Ovary (tissue), 9 donors: ENCODE measurements around the gene CHMP2B. TPM values are rescaled to one million over a fixed set of nuclear protein-coding genes. Genes with fewer than 3 reads are reported as not detected.

Experiments
- DNase-seq, 5 donors: peaks; one replicate each; pipeline ENCODE4 v3.0.0-alpha.2; 2019 to 2020
- H3K27ac ChIP-seq, 2 donors: fragments of 200-600 bp; one replicate each; pipeline versions ENCODE4 v1.5.1 to v1.8.0; 2019 to 2022
- H3K27me3 ChIP-seq: fragments of 200-600 bp; one replicate; pipeline ENCODE4 v1.8.0; 2022
- H3K36me3 ChIP-seq: fragments of 200-600 bp; sonication (generic); one replicate; pipeline ENCODE4 v1.5.1; 2019
- H3K4me1 ChIP-seq: one replicate; pipeline ENCODE4 v1.8.1; 2013; ENCODE audit warnings: mild to moderate bottlenecking, moderate library complexity; ENCODE audit not compliant: insufficient read depth
- H3K4me3 ChIP-seq: fragments of 200-600 bp; sonication (generic); one replicate; pipeline ENCODE4 v1.5.1; 2017
- H3K9me3 ChIP-seq, 2 donors: fragments of 200-600 bp in 1 of 2; sonication (generic) in 1 of 2; one replicate each; pipeline versions ENCODE4 v1.5.1 to v1.8.1; 2013 to 2019; ENCODE audit warnings: mild to moderate bottlenecking in 1 of 2, moderate library complexity in 1 of 2
- EP300 ChIP-seq: sonication (generic); formaldehyde crosslinking; IDR thresholded peaks from one replicate; pipeline ENCODE4 v1.6.1; 2017; ENCODE audit warnings: antibody characterized with exemption
- POLR2A ChIP-seq: fragments of 450-650 bp; IDR thresholded peaks from one replicate; pipeline ENCODE4 v1.6.1; 2017; ENCODE audit warnings: antibody characterized with exemption, mild to moderate bottlenecking, moderate library complexity
- WGBS, 3 donors: extraction: QIAGEN DNeasy Blood & Tissue Kit in 1 of 3; methylation state at CpG; one replicate each; pipeline versions ENCODE4 v1.1.5 to v1.1.7; 2013 to 2017; 5-methylcytosine and 5-hydroxymethylcytosine counted together
- intact Hi-C, 4 donors: fragments of 100-400 bp; cut with DNase I; formaldehyde crosslinking; loops; one replicate each; pipeline versions ENCODE4 v1.11.0 to v1.15.1; 2022 to 2023
- polyA plus RNA-seq, 2 donors: library from polyadenylated mRNA; stranded (reverse); fragments of 200-250 nt in 1 of 2; fragments of 350-450 nt in 1 of 2; fragmentation: Illumina TruSeq in 1 of 2; extraction: RNeasy Lipid Tissue Mini Kit (QIAGEN cat#74804) in 1 of 2; gene quantifications; one replicate each; pipeline ENCODE4 v1.2.3, GENCODE V29; 2013 to 2014
- total RNA-seq, 7 donors: library from RNA; depleted of rRNA in 2 of 7; stranded (reverse); fragments of >200 nt in 2 of 7; fragmentation: NEBNext Ultra II Directional in 3 of 7; extraction: Animal tissue kit (Norgen Biotek cat#: 25700) in 3 of 7; gene quantifications; one replicate each; pipeline versions ENCODE4 v1.1.0 to v1.2.4, GENCODE V29; 2016 to 2023
- TF ChIP-seq, protein P1 (sequence below), 3 donors: fragments of 450-650 bp in 2 of 3; fragments of 200-600 bp in 1 of 3; IDR thresholded peaks; one replicate each; pipeline versions ENCODE4 v1.5.1 to v1.8.0; 2016 to 2022; ENCODE audit warnings: antibody characterized with exemption in 3 of 3, mild to moderate bottlenecking in 1 of 3
- donor health status: DM: no; HTN: no; CAD: no; lungs with moderate emphysema.
- donor health status: DM: no; HTN: no; CAD: no.
- donor health status: Bipolar disorder and iron deficiency.
- donor health status: DM: yes; HTN: yes; CAD: no.
- donor health status: DM: no; HTN: no; CAD: no.
- donor health status: DM: yes; HTN: yes; CAD: no.

The CHMP2B gene
- total and polyA plus RNA-seq, 9 donors: 26.2 to 45.3 (median 37.4) TPM

DNA sequence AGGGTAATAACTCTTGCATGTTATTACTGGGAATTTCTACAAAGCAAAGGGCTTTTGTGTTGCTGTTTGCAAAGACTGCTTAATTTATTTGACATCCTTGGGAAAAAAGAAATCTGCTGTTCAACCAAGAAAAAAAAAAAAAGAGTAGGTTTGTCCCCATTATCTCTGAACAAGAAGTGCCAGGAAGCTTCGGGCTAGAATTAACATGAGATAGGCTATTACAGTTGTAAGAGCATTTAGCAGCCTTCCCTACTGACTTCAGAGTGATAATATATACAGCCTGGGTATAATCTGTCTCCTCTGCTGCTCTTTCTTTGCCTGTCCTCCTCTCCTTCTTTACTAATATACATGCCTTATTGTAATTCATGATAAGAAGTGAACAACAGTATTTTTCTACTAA is 23.3 kb upstream of the CHMP2B start:
- intact Hi-C loops: no loop called here
- no peak for DNase-seq
- WGBS, 3 donors: 7 to 13% (median 10%) methylated on average over 1 of the region's 1 CpG
- no peak overlapping the region for H3K4me3 ChIP-seq
- H3K27me3 ChIP-seq: no peaks in the 10 kb centered on the region
- TF ChIP-seq EP300: no peak
- TF ChIP-seq, protein P1, sequence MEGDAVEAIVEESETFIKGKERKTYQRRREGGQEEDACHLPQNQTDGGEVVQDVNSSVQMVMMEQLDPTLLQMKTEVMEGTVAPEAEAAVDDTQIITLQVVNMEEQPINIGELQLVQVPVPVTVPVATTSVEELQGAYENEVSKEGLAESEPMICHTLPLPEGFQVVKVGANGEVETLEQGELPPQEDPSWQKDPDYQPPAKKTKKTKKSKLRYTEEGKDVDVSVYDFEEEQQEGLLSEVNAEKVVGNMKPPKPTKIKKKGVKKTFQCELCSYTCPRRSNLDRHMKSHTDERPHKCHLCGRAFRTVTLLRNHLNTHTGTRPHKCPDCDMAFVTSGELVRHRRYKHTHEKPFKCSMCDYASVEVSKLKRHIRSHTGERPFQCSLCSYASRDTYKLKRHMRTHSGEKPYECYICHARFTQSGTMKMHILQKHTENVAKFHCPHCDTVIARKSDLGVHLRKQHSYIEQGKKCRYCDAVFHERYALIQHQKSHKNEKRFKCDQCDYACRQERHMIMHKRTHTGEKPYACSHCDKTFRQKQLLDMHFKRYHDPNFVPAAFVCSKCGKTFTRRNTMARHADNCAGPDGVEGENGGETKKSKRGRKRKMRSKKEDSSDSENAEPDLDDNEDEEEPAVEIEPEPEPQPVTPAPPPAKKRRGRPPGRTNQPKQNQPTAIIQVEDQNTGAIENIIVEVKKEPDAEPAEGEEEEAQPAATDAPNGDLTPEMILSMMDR (IDR thresholded peaks at IDR 0.05): no peak
- no peak for TF ChIP-seq POLR2A
- H3K36me3 ChIP-seq: no peaks in the 10 kb centered on the region
- H3K27ac ChIP-seq: no peak overlapping the region
- H3K4me1 ChIP-seq: no peaks in the 10 kb centered on the region
- no peaks in the 10 kb centered on the region for H3K9me3 ChIP-seq

DNA sequence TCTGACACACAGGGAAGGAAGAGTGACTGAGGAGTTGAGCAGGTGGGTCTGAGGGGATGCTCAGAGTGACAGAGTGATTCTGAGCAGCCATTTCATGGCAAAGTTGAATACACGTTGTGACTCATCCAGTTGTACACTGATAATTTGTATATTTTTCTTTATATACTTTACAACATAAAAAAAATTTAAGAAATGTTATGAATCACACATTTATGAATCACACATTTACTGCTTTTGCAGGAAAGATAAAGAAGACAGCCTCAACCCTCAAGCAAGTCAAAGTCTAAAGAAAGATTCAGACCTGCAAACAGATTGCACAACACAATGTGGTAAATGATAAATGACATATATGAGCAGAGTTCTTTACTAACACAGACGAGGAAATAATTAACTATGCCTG is 21.0 kb upstream of the CHMP2B start:
- no peaks in the 10 kb centered on the region for H3K36me3 ChIP-seq
- H3K27me3 ChIP-seq: no peaks in the 10 kb centered on the region
- no peaks in the 10 kb centered on the region for H3K4me1 ChIP-seq
- intact Hi-C loops: no loop called here
- no peak overlapping the region for H3K27ac ChIP-seq
- 29 to 54% (median 40%) methylated on average over 2 of the region's 2 CpGs for WGBS, 3 donors
- H3K9me3 ChIP-seq: no peaks in the 10 kb centered on the region
- TF ChIP-seq EP300 (no peak), POLR2A (no peak)
- TF ChIP-seq, protein P1 (IDR thresholded peaks at IDR 0.05): no peak
- DNase-seq: no peak
- no peak overlapping the region for H3K4me3 ChIP-seq

DNA sequence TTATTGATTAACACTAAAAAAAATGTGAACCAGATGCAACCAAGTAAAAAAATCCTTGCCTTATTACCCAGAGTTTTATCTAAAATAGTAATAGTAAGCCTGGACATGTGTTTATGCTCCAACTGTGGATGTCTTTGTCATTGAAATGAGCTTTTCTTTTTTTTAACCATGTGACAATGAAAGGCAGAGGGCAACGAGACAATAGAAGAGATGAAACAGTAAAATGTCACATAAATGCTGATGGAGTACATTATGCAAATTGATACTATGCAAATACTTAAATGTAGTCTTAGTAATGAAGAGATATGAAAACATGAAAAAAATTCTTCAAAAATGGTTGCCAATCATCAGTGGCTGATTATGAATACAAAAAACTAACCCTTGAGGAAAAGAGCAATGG is 20.5 kb upstream of the CHMP2B start:
- Histone ChIP-seq H3K9me3 (no peaks in the 10 kb centered on the region), H3K4me3 (no peak overlapping the region), H3K27ac (no peak overlapping the region), H3K4me1 (no peaks in the 10 kb centered on the region), H3K36me3 (no peaks in the 10 kb centered on the region), H3K27me3 (no peaks in the 10 kb centered on the region)
- intact Hi-C loops: no loop called here
- no peak for DNase-seq
- no peak for TF ChIP-seq POLR2A
- no peak for TF ChIP-seq EP300
- TF ChIP-seq, protein P1 (IDR thresholded peaks at IDR 0.05): no peak
- 63 to 70% (median 63%) methylated on average over 1 of the region's 1 CpG for WGBS, 3 donors

DNA sequence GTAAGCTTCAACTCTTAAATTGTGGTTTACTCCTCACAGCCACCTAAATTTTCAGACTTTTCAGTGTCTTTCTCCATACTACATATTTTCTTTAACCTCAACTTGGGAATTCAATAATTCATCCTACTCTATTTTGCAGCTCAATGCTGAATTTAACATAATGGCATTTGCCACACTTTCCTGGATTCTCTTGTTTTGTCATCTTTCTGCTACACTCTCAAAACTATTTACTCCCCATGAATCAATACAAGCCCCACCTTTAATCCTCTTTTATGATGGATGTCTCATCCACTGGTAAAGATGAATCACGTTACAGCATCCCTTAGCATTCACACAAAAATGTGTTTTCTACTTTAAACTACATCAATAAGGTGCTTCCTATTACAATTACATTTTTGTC is 19.6 kb upstream of the CHMP2B start:
- Histone ChIP-seq H3K36me3 (no peaks in the 10 kb centered on the region), H3K4me3 (no peak overlapping the region), H3K9me3 (no peaks in the 10 kb centered on the region), H3K27me3 (no peaks in the 10 kb centered on the region), H3K4me1 (no peaks in the 10 kb centered on the region), H3K27ac (no peak overlapping the region)
- WGBS, 3 donors: 62 to 67% (median 66%) methylated on average over 1 of the region's 1 CpG
- TF ChIP-seq POLR2A (no peak), EP300 (no peak)
- TF ChIP-seq, protein P1 (IDR thresholded peaks at IDR 0.05): no peak
- intact Hi-C loops: no loop called here
- no peak for DNase-seq

DNA sequence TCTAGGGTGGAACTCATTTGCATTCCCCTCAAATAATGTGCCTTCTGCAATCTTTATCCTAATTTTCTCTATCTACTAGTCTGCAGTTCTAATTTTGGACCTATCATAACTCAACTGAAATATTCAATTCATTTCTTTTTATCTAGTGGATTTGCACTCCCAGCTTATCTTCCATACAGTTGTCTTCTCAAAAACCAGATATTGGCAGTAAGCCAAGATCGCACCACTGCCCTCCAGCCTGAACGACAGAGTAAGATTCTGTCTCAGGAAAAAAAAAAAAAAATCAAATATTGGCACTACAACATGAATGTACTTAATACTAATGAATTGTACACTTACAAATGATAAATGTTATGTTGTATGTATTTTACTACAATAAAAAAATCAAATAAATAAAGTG is 18.0 kb upstream of the CHMP2B start:
- WGBS, 3 donors: 3 to 7% (median 3%) methylated on average over 2 of the region's 2 CpGs
- no peak overlapping the region for H3K4me3 ChIP-seq

More for the DNA sequence above, 18.0 kb upstream of the CHMP2B start:
- Histone ChIP-seq H3K27me3 (no peaks in the 10 kb centered on the region), H3K36me3 (no peaks in the 10 kb centered on the region), H3K4me1 (no peaks in the 10 kb centered on the region), H3K27ac (no peak overlapping the region), H3K9me3 (no peaks in the 10 kb centered on the region)
- intact Hi-C loops: no loop called here
- TF ChIP-seq EP300: no peak
- no peak for TF ChIP-seq POLR2A
- TF ChIP-seq, protein P1 (IDR thresholded peaks at IDR 0.05): no peak
- DNase-seq: no peak
